NCI-H1930 (cell line): ENCODE data around the gene PIGV.
"Not testable (repeated sequence)": the region's sequence is repeated elsewhere in the genome, so short reads cannot be mapped to it uniquely, and the experiment has no call there.

ENCODE experiments used
- DNase-seq, 2 experiments: peaks; one replicate each; lab custom pipeline; 2025; lab: John Stamatoyannopoulos, UW

PIGV gene

GRCh38 chr1:26832249-26832960 is 44.7 kb downstream of the PIGV start:
- DNase-seq: no peak

- DNase-seq: no peak
Measured at GRCh38 chr1:26833432-26834405, 46.0 kb downstream of the PIGV start.

GRCh38 chr1:26837665-26838064 is 49.9 kb downstream of the PIGV start:
- not testable (repeated sequence) for DNase-seq

GRCh38 chr1:26838474-26839338 is 51.0 kb downstream of the PIGV start:
- no peak for DNase-seq

GRCh38 chr1:26839339-26839722 is 51.6 kb downstream of the PIGV start:
- DNase-seq: no peak

GRCh38 chr1:26839779-26840178 is 52.0 kb downstream of the PIGV start:
- no peak for DNase-seq

GRCh38 chr1:26844424-26845196 is 56.9 kb downstream of the PIGV start:
- no peak for DNase-seq

GRCh38 chr1:26847826-26848225 is 60.1 kb downstream of the PIGV start:
- not testable (repeated sequence) for DNase-seq
